Measurements from ENCODE around the gene GJA1. TPM values are rescaled to one million over a fixed set of nuclear protein-coding genes. Genes with fewer than 3 reads are reported as not detected.

GJA1 gene
- polyA plus RNA-seq, 3 donors, result not detected

DNA sequence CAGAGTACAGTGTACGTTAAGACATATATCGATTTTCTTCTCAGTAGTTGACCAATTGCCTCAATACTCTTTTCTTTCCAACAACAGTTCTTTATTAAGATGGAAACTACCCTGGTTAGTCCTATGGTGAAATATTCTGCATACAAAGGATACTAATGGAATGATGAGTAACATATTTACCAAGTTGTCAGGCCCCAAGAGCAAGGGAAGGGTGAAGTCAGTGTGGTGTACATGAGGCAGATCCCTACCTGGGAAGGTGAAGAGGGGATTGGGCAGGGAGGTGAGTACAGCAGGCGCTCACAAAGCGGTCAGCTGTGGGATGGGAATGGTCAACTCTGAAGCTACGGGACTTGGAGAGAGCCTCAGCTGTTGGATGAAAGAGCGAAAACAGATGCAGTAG lies 29.7 kb downstream of the GJA1 start:
- intact Hi-C loops (cut with micrococcal nuclease), result no loop called here
- Mint-ChIP-seq H3K4me3 (no peak overlapping the region), H3K4me1 (no peaks in the 10 kb centered on the region), H3K36me3 (no peaks in the 10 kb centered on the region), H3K27ac (no peak overlapping the region), H3K27me3 (ENCODE audit: low read depth in 3 of 3) (peaks cover 0 to 4% (median 2%) of the 10 kb centered on the region in 3 donors), H3K9me3 (peaks cover 0 to 7% (median 0%) of the 10 kb centered on the region in 7 donors)
- TF ChIP-seq, protein P1, sequence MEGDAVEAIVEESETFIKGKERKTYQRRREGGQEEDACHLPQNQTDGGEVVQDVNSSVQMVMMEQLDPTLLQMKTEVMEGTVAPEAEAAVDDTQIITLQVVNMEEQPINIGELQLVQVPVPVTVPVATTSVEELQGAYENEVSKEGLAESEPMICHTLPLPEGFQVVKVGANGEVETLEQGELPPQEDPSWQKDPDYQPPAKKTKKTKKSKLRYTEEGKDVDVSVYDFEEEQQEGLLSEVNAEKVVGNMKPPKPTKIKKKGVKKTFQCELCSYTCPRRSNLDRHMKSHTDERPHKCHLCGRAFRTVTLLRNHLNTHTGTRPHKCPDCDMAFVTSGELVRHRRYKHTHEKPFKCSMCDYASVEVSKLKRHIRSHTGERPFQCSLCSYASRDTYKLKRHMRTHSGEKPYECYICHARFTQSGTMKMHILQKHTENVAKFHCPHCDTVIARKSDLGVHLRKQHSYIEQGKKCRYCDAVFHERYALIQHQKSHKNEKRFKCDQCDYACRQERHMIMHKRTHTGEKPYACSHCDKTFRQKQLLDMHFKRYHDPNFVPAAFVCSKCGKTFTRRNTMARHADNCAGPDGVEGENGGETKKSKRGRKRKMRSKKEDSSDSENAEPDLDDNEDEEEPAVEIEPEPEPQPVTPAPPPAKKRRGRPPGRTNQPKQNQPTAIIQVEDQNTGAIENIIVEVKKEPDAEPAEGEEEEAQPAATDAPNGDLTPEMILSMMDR (IDR thresholded peaks at IDR 0.05), result no peak
- H3K4me1 ChIP-seq (ENCODE audit: control insufficient read depth in 1 of 2, insufficient read depth in 2 of 2, low read length in 2 of 2), result no peaks in the 10 kb centered on the region
- no peaks in the 10 kb centered on the region for H3K36me3 ChIP-seq (replicated peaks in 1 of 2; ENCODE audit: control insufficient read depth in 1 of 2, insufficient read depth in 2 of 2, low read length in 2 of 2)
- no peak overlapping the region for H2AFZ ChIP-seq (ENCODE audit: insufficient read depth, low read depth, low read length, poor library complexity, severe bottlenecking)
- H3K27me3 ChIP-seq (ENCODE audit: control insufficient read depth in 2 of 2, insufficient read depth in 2 of 2, low read length in 2 of 2), result no peaks in the 10 kb centered on the region
- no peaks in the 10 kb centered on the region for H3K79me2 ChIP-seq (ENCODE audit: insufficient read depth, low read length)
- DNase-seq, result no peak
- H3K4me2 ChIP-seq (replicated peaks; ENCODE audit: extremely low read depth, low read length, poor library complexity, severe bottlenecking), result no peak overlapping the region
- H3K4me3 ChIP-seq (replicated peaks in 1 of 3; ENCODE audit: low read depth in 2 of 3, low read length in 3 of 3), result no peak overlapping the region
- H3K27ac ChIP-seq (ENCODE audit: low read depth in 1 of 2, low read length in 2 of 2), result no peak overlapping the region
- WGBS (ENCODE audit: insufficient coverage), result 94% methylated on average over 2 of the region's 6 CpGs
- no peaks in the 10 kb centered on the region for H4K20me1 ChIP-seq (ENCODE audit: insufficient read depth, low read length)
- no peaks in the 10 kb centered on the region for H3K9me3 ChIP-seq (replicated peaks in 1 of 2; ENCODE audit: control insufficient read depth in 1 of 2, insufficient read depth in 1 of 2, low read length in 2 of 2)
- H3K9ac ChIP-seq (ENCODE audit: insufficient read depth, low read length, poor library complexity, severe bottlenecking), result no peak overlapping the region

DNA sequence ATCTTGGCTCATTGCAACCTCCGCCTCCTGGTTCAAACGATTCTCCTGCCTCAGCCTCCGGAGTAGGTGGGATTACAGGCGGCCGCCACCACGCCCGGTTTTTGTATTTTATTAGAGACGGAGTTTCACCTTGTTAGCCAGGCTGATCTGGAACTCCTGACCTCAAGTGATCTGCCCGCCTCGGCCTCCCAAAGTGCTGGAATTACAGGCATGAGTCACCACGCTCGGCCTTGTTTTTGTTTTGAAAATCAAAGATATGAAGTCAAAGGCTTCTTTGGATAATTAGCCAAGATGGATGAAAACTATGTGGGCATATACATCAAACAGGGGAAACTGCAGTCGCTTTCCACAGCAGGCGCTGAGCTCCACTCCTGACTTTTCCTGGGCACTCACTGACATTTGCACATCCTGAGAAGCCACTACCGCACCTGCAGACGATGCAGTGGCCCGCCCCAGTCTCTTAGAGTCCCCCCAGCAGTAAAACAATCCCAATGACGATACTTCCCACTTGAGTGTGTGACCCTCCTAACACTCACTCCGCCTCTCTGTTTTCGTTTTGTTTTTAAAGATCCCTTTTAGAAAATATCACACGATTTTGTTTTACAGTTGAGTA lies 44.1 kb downstream of the GJA1 start:
- Histone ChIP-seq H3K4me2 (replicated peaks; ENCODE audit: extremely low read depth, low read length, poor library complexity, severe bottlenecking) (no peak overlapping the region), H3K36me3 (replicated peaks in 1 of 2; ENCODE audit: control insufficient read depth in 1 of 2, insufficient read depth in 2 of 2, low read length in 2 of 2) (no peaks in the 10 kb centered on the region), H3K9me3 (replicated peaks in 1 of 2; ENCODE audit: control insufficient read depth in 1 of 2, insufficient read depth in 1 of 2, low read length in 2 of 2) (peaks cover 0 to 9% of the 10 kb centered on the region in 2 donors), H3K4me1 (ENCODE audit: control insufficient read depth in 1 of 2, insufficient read depth in 2 of 2, low read length in 2 of 2) (no peaks in the 10 kb centered on the region), H2AFZ (ENCODE audit: insufficient read depth, low read depth, low read length, poor library complexity, severe bottlenecking) (no peak overlapping the region), H4K20me1 (ENCODE audit: insufficient read depth, low read length) (no peaks in the 10 kb centered on the region), H3K27ac (ENCODE audit: low read depth in 1 of 2, low read length in 2 of 2) (no peak overlapping the region), H3K79me2 (ENCODE audit: insufficient read depth, low read length) (no peaks in the 10 kb centered on the region), H3K9ac (ENCODE audit: insufficient read depth, low read length, poor library complexity, severe bottlenecking) (no peak overlapping the region), H3K27me3 (ENCODE audit: control insufficient read depth in 2 of 2, insufficient read depth in 2 of 2, low read length in 2 of 2) (no peaks in the 10 kb centered on the region), H3K4me3 (replicated peaks in 1 of 3; ENCODE audit: low read depth in 2 of 3, low read length in 3 of 3) (no peak overlapping the region)
- H3K27ac Mint-ChIP-seq, result no peak overlapping the region
- intact Hi-C loops (cut with micrococcal nuclease), result no loop called here
- no peak overlapping the region for H3K4me3 Mint-ChIP-seq
- DNase-seq, result no peak
- peaks cover 0 to 18% (median 0%) of the 10 kb centered on the region in 7 donors for H3K9me3 Mint-ChIP-seq
- TF ChIP-seq, protein P1 (IDR thresholded peaks at IDR 0.05), result no peak
- peaks cover 2 to 5% (median 2%) of the 10 kb centered on the region in 3 donors for H3K27me3 Mint-ChIP-seq (ENCODE audit: low read depth in 3 of 3)
- no peaks in the 10 kb centered on the region for H3K36me3 Mint-ChIP-seq
- 96% methylated on average over 12 of the region's 21 CpGs for WGBS (ENCODE audit: insufficient coverage)
- no peaks in the 10 kb centered on the region for H3K4me1 Mint-ChIP-seq
